HG02571 (cell line): ENCODE results near the gene DNAJC4.

Source experiments
- ATAC-seq: cut with Tn5 transposase; IDR thresholded peaks from one replicate; pipeline ENCODE4 v1.9.1; 2021; ENCODE audit warnings: mild to moderate bottlenecking, moderate library complexity; ENCODE audit not compliant: unreplicated experiment

Gene DNAJC4

GRCh38 chr11:64208086-64208795 is 22.1 kb upstream of the DNAJC4 start:
- ATAC-seq = no peak

- no peak for ATAC-seq
Observed at GRCh38 chr11:64208796-64209562, 21.4 kb upstream of the DNAJC4 start.

GRCh38 chr11:64209563-64209843 is 20.8 kb upstream of the DNAJC4 start:
- no peak for ATAC-seq

- no peak for ATAC-seq
Observed at GRCh38 chr11:64210301-64211020, 19.9 kb upstream of the DNAJC4 start.

- ATAC-seq = no peak
Observed at GRCh38 chr11:64211181-64211872, 19.0 kb upstream of the DNAJC4 start.

- no peak for ATAC-seq
Observed at GRCh38 chr11:64216879-64217278, 13.5 kb upstream of the DNAJC4 start.

- no peak for ATAC-seq
Observed at GRCh38 chr11:64218628-64219353, 11.6 kb upstream of the DNAJC4 start.

- ATAC-seq = no peak
Observed at GRCh38 chr11:64219354-64219684, 11.0 kb upstream of the DNAJC4 start.

GRCh38 chr11:64219755-64220154 is 10.6 kb upstream of the DNAJC4 start:
- no peak for ATAC-seq

GRCh38 chr11:64220271-64220670 is 10.1 kb upstream of the DNAJC4 start:
- ATAC-seq = no peak

GRCh38 chr11:64220798-64221197 is 9.6 kb upstream of the DNAJC4 start:
- ATAC-seq = no peak

GRCh38 chr11:64222651-64223000 is 7.7 kb upstream of the DNAJC4 start:
- ATAC-seq = no peak

- ATAC-seq = no peak
Observed at GRCh38 chr11:64223001-64223651, 7.2 kb upstream of the DNAJC4 start.

GRCh38 chr11:64224151-64224890 is 6.0 kb upstream of the DNAJC4 start:
- no peak for ATAC-seq

- no peak for ATAC-seq
Observed at GRCh38 chr11:64224891-64225607, 5.3 kb upstream of the DNAJC4 start.

- ATAC-seq = peak; percentile 59
Observed at GRCh38 chr11:64225608-64226506, 4.5 kb upstream of the DNAJC4 start, which contains the start of the genes NUDT22 and TRPT1. Gene NUDT22 (plus strand): TSS chr11:64226274. CDS start chr11:64226653, 379 bp downstream. Gene TRPT1 (minus strand): TSS chr11:64226186. CDS start chr11:64225860, 326 bp downstream.

- peak; percentile 26 for ATAC-seq
Observed at GRCh38 chr11:64226507-64227051, 3.8 kb upstream of the DNAJC4 start.
